HG02798 (cell line): ENCODE data around the gene CRYAA.
"Not testable (repeated sequence)": the region's sequence is repeated elsewhere in the genome, so short reads cannot be mapped to it uniquely, and the experiment has no call there.

Experiments
- ATAC-seq: cut with Tn5 transposase; IDR thresholded peaks from one replicate; pipeline ENCODE4 v1.9.1; 2021; ENCODE audit warnings: mild to moderate bottlenecking; ENCODE audit not compliant: unreplicated experiment, poor library complexity

CRYAA gene

GRCh38 chr21:43176621-43177020 is 7.8 kb downstream of the CRYAA start:
- peak; percentile 68 for ATAC-seq

GRCh38 chr21:43177043-43177906 is 8.5 kb downstream of the CRYAA start:
- peak; percentile 36 for ATAC-seq

DNA sequence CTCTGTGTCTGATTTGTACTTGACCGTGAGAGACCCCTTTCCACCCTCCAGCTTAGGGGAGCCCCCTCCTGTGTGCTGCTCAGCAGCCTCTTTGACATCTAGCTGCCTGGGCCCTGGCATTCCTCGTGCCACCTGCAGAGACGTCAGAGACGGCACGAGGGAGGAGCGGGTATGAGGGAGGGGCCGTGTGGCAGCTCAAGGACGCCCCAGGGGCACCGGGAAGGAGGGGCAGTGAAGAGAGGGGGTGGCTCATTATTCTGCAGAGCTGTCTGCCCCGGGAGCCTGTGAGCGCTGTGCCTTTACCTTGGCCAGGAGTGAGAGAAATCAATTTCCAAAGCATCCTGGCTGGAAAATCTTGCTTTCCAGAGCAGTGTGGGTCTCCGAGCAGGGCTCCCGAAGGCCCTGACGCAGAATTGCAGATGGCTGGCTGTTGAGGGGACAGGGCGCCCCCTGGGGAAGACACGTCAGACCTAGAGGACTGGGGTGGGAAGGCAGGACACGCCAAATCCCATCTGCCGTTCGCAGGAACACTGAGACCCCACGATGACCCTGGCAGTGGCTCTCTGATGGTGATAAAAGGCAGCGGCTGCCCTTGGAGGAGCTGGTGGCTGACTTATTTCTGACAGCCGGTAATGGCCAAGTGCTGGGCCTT is 9.5 kb downstream of the CRYAA start:
- not testable (repeated sequence) for ATAC-seq

- ATAC-seq = not testable (repeated sequence)
These were observed 12.2 kb downstream of the CRYAA start for GRCh38 chr21:43181033-43181432.

DNA sequence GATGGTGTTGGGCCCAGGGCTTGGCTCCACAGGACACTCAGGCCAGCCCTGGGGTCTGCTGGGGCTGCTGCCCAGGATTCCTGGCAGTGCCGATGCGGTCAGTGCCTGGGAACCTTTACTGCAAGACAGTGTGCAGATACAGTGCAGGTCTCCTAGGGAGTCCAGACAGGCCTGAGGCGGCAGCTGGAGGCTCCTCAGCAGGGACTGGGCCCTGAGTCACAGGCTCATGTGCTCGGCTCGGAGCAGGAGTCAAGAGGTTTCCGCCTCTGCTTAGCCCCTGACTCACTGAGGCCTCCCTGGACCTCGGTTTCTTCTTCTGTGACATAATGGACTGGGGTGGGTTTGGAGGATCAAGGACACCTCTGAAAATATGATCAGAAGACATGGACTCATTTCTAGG is 18.5 kb downstream of the CRYAA start:
- not testable (repeated sequence) for ATAC-seq

DNA sequence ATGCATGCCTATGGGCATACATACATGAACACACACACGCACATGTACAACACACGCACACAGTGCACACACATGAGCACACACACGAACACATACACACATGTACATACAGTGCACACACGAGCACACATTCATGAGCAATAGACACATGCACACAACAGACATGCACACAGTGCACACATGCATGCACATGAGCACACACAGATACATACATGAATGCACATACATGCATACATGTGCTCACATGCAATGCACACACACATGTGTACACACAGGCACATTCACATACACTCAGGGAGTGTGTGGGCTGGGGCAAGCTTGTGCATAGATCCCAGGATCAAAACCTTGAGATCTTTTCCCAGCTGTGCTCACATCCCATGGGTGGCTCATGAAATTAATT is 18.9 kb downstream of the CRYAA start:
- ATAC-seq = no peak

GRCh38 chr21:43188181-43188580 is 19.4 kb downstream of the CRYAA start:
- ATAC-seq = no peak

- no peak for ATAC-seq
These were observed 19.9 kb downstream of the CRYAA start for GRCh38 chr21:43188592-43189210.

GRCh38 chr21:43189936-43190335 is 21.1 kb downstream of the CRYAA start:
- ATAC-seq = no peak

- ATAC-seq = no peak
These were observed 21.7 kb downstream of the CRYAA start for GRCh38 chr21:43190544-43190943.

DNA sequence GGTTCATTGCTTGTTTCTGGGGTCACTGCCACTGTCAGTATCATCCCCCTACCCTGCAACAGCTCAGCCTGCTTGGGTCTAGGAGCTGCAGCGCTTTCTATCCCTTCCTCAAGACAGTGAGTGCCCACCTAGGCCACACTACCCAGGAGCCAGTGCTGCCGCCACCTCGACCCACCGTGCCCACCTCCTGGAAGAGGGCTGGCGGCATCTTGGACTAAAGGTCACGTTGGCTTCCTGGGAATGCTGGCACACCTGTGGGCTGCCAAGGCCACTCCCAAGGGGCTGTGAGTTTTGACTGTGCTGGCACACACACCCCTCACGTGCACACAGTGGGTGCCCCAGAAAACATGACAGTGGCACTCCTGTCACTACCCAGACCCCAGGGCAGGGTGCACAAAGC is 22.1 kb downstream of the CRYAA start:
- no peak for ATAC-seq

DNA sequence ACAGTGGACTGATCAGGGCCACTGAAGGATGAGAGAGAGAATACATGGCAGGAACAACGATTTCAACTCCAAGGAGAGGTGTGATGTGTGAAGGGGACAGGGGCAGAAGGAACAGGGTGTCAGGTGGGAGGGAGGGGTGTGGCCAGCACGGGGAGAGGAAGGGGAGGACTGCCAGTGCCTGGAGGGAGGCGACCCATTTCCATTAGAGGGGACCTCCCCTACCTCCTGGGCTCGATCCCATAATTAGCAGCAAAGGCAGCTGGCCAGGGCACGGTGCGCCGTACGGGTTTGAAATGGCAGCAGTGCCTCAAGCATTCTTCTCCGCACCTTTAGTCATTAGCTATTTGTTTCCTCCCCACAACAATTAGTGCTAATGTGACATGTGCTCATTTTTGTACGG is 22.7 kb downstream of the CRYAA start:
- ATAC-seq = no peak

- ATAC-seq = no peak
These were observed 23.2 kb downstream of the CRYAA start for GRCh38 chr21:43191971-43192370.

GRCh38 chr21:43192501-43193081 is 23.8 kb downstream of the CRYAA start:
- ATAC-seq = no peak

- no peak for ATAC-seq
These were observed 24.4 kb downstream of the CRYAA start for GRCh38 chr21:43193088-43193650.

DNA sequence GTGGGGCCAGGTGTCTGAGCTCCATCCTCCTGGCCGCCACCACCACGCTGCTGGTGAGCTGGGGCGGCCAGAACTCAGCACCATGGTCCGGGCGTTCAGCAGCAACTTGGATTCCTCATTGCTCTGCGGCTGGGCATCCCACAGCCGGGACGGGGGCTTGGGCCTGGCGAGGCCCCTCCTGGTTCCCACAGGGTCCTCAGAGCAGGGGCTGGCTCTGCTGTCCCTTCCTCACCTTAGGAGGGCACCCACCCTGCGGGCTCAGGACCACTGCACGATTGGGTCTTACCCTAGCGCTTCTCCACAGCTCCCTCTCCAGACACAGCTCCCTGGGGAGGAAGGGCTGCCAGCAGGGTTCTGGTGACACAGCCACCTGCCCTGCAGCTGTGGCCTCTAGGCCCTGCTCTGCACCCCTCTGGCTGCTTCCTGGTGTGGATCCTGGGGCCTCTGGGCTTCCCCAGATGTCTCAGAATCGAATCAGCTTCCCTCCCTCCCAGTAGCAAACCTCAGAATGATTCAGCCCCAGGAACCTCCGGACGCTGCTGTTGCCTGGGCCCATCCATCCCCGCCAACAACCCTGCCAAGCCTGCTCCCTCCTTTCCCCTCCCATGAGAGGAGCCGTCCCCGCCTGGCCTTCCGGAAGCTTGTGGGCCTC is 25.0 kb downstream of the CRYAA start:
- no peak for ATAC-seq

- no peak for ATAC-seq
These were observed 25.7 kb downstream of the CRYAA start for GRCh38 chr21:43194303-43195120.

- ATAC-seq = no peak
These were observed 26.6 kb downstream of the CRYAA start for GRCh38 chr21:43195121-43196021.
